Ishikawa (cell line): ENCODE measurements around the gene CFAP61.

Experiments used
- EP300 ChIP-seq: IDR thresholded peaks from 2 replicates; pipeline ENCODE4 v1.6.1; 2012; ENCODE audit warnings: borderline replicate concordance
- FOXM1 ChIP-seq: IDR thresholded peaks from 2 replicates; pipeline ENCODE4 v1.6.1; 2012; ENCODE audit warnings: low read depth, borderline replicate concordance
- TCF12 ChIP-seq: IDR thresholded peaks from 2 replicates; pipeline ENCODE4 v1.6.1; 2012; ENCODE audit warnings: low read depth
- TF ChIP-seq, protein P1 (sequence below): IDR thresholded peaks from 2 replicates; pipeline ENCODE4 v1.6.1; 2012; ENCODE audit warnings: low read depth, mild to moderate bottlenecking
- TF ChIP-seq, protein P2 (sequence below): IDR thresholded peaks from 2 replicates; pipeline ENCODE4 v1.6.1; 2012

DNA sequence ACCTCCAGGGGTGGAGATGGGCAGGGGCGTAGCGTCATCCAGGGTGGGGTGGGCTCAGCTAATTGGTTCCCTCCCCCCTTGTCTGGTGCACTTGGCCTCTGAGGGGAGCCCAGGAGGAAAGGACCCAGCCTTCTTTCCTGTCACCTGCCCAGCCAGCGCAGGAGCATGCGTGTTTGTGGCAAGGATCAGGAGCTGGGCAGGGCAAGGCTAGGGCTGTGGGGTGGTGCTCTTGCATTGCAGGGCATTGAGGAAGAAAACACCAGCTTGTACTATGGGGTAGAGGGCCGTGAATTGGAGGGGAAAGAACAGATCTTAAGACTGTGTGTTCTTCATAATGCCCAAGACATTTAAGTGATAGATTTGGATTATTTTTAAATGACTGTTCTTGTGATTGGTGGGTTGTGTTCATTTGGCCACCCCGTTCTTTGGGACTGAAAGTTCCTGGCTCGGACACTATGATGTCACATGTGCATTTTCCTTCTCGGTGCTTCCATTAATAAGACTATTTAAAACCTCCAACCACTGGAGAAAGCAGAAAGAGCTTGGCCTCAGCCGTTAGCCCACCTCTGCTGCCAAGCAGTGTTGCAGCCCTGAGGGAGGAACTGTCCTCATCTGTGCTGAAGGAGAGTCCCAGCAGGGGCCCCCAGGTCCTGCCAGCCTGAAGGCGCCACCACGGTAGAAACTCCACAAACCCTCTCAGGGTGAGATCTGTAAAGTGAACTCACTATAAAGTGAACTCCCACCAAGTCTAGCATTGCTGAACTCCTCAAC, 179.4 kb downstream of the CFAP61 start:
- TF ChIP-seq FOXM1 (no peak), TCF12 (no peak), EP300 (no peak)
- TF ChIP-seq, protein P1, sequence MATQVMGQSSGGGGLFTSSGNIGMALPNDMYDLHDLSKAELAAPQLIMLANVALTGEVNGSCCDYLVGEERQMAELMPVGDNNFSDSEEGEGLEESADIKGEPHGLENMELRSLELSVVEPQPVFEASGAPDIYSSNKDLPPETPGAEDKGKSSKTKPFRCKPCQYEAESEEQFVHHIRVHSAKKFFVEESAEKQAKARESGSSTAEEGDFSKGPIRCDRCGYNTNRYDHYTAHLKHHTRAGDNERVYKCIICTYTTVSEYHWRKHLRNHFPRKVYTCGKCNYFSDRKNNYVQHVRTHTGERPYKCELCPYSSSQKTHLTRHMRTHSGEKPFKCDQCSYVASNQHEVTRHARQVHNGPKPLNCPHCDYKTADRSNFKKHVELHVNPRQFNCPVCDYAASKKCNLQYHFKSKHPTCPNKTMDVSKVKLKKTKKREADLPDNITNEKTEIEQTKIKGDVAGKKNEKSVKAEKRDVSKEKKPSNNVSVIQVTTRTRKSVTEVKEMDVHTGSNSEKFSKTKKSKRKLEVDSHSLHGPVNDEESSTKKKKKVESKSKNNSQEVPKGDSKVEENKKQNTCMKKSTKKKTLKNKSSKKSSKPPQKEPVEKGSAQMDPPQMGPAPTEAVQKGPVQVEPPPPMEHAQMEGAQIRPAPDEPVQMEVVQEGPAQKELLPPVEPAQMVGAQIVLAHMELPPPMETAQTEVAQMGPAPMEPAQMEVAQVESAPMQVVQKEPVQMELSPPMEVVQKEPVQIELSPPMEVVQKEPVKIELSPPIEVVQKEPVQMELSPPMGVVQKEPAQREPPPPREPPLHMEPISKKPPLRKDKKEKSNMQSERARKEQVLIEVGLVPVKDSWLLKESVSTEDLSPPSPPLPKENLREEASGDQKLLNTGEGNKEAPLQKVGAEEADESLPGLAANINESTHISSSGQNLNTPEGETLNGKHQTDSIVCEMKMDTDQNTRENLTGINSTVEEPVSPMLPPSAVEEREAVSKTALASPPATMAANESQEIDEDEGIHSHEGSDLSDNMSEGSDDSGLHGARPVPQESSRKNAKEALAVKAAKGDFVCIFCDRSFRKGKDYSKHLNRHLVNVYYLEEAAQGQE = no peak
- TF ChIP-seq, protein P2, sequence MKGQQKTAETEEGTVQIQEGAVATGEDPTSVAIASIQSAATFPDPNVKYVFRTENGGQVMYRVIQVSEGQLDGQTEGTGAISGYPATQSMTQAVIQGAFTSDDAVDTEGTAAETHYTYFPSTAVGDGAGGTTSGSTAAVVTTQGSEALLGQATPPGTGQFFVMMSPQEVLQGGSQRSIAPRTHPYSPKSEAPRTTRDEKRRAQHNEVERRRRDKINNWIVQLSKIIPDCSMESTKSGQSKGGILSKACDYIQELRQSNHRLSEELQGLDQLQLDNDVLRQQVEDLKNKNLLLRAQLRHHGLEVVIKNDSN = no peak
